Stimulated activated CD8-positive, alpha-beta memory T cell treated with anti-CD3 and anti-CD28 coated beads, Interleukin-15, amount 100 ng/mL, for 48 hours (primary cell): ENCODE results near the gene PROKR1.
"Not testable (repeated sequence)": the region's sequence is repeated elsewhere in the genome, so short reads cannot be mapped to it uniquely, and the experiment has no call there.

ENCODE experiments used
- DNase-seq, 2 donors: peaks; one replicate each; pipeline ENCODE4 v3.0.0-alpha.2; 2020; ENCODE audit warnings: low read depth in 2 of 2

PROKR1 gene

GRCh38 chr2:68658266-68658665 lies 14.9 kb downstream of the PROKR1 start:
- no peak for DNase-seq

- no peak for DNase-seq
Measured at GRCh38 chr2:68659081-68659480, 15.7 kb downstream of the PROKR1 start.

- no peak for DNase-seq
Measured at GRCh38 chr2:68660658-68661057, 17.3 kb downstream of the PROKR1 start.

GRCh38 chr2:68662466-68662865 lies 19.1 kb downstream of the PROKR1 start:
- DNase-seq = no peak

GRCh38 chr2:68663371-68664156 lies 20.2 kb downstream of the PROKR1 start:
- no peak for DNase-seq

- DNase-seq = no peak
Measured at GRCh38 chr2:68667371-68667770, 24.0 kb downstream of the PROKR1 start.

- no peak for DNase-seq
Measured at GRCh38 chr2:68669651-68670050, 26.3 kb downstream of the PROKR1 start.

GRCh38 chr2:68671961-68672360 lies 28.6 kb downstream of the PROKR1 start:
- no peak for DNase-seq

- no peak for DNase-seq
Measured at GRCh38 chr2:68673631-68674030, 30.3 kb downstream of the PROKR1 start.

- no peak for DNase-seq
Measured at GRCh38 chr2:68675470-68675869, 32.1 kb downstream of the PROKR1 start.

GRCh38 chr2:68677837-68678236 lies 34.5 kb downstream of the PROKR1 start:
- not testable (repeated sequence) for DNase-seq

GRCh38 chr2:68679166-68679916 lies 36.0 kb downstream of the PROKR1 start:
- not testable (repeated sequence) for DNase-seq

- DNase-seq = not testable (repeated sequence)
Measured at GRCh38 chr2:68679917-68680267, 36.5 kb downstream of the PROKR1 start.

GRCh38 chr2:68684197-68684596 lies 40.8 kb downstream of the PROKR1 start:
- no peak for DNase-seq

- no peak for DNase-seq
Measured at GRCh38 chr2:68686178-68686577, 42.8 kb downstream of the PROKR1 start.

GRCh38 chr2:68687018-68687417 lies 43.6 kb downstream of the PROKR1 start:
- DNase-seq = no peak

- no peak for DNase-seq
Measured at GRCh38 chr2:68689553-68690537, 46.5 kb downstream of the PROKR1 start.

- no peak for DNase-seq
Measured at GRCh38 chr2:68690851-68691250, 47.5 kb downstream of the PROKR1 start.

GRCh38 chr2:68692511-68692910 lies 49.1 kb downstream of the PROKR1 start:
- no peak for DNase-seq

GRCh38 chr2:68693951-68694350 lies 50.6 kb downstream of the PROKR1 start:
- no peak for DNase-seq

- DNase-seq = no peak
Measured at GRCh38 chr2:68695971-68696370, 52.6 kb downstream of the PROKR1 start.

- no peak for DNase-seq
Measured at GRCh38 chr2:68696554-68696953, 53.2 kb downstream of the PROKR1 start.
